IMR-90 (cell line): ENCODE data around the gene GNL2. TPM values are rescaled to one million over a fixed set of nuclear protein-coding genes. Genes with fewer than 3 reads are reported as not detected.
A peak's percentile ranks its signal among the peaks of the same experiment; 100 is the strongest.

Source experiments
- ATAC-seq: fragments of 200-7000 bp; cut with Tn5 transposase; 2 replicates; pipeline ENCODE4 v1.9.1; 2020; ENCODE audit warnings: low read depth, mild to moderate bottlenecking, moderate library complexity
- BruUV-seq: library from RNA; stranded (reverse); fragments of 400-500 nt; replicated peaks from 2 replicates; lab custom pipeline; 2021; lab: Mats Ljungman, UMichigan
- CTCF ChIA-PET: fragments of 300-600 bp; formaldehyde crosslinking; extraction: SDS; loops from one replicate; lab custom pipeline; 2021; ENCODE audit warnings: antibody characterized with exemption; lab: Yijun Ruan, JAX
- POLR2A ChIA-PET: fragments of 300-600 bp; sonication (Branson Sonifier 250); formaldehyde crosslinking; loops from one replicate; lab custom pipeline; 2022; ENCODE audit warnings: antibody characterized with exemption; ENCODE audit not compliant: unreplicated experiment; lab: Charles Lee
- DNase-seq: peaks from one replicate; pipeline ENCODE4 v3.0.0; 2013
- H2AFZ ChIP-seq: replicated peaks from 2 replicates; pipeline ENCODE3; 2013; ENCODE audit warnings: low read length, mild to moderate bottlenecking; ENCODE audit not compliant: poor library complexity
- H2AK5ac ChIP-seq: 2 replicates; pipeline ENCODE4 v1.6.1; 2013; ENCODE audit warnings: low read depth, low read length, inconsistent platforms
- H2AK9ac ChIP-seq: replicated peaks from 2 replicates; pipeline ENCODE3; 2013; ENCODE audit warnings: mild to moderate bottlenecking, low read depth, low read length, moderate library complexity; ENCODE audit not compliant: poor library complexity
- H2BK120ac ChIP-seq: 2 replicates; pipeline ENCODE4 v1.6.1; 2013; ENCODE audit warnings: low read depth, low read length, inconsistent platforms
- H2BK15ac ChIP-seq: 3 replicates; pipeline ENCODE4 v1.6.1; 2013; ENCODE audit warnings: low read depth, low read length, inconsistent platforms
- H2BK20ac ChIP-seq: 2 replicates; pipeline ENCODE4 v1.6.1; 2013; ENCODE audit warnings: low read depth, mild to moderate bottlenecking, inconsistent platforms, low read length, moderate library complexity
- H2BK5ac ChIP-seq: 2 replicates; pipeline ENCODE4 v1.6.1; 2013; ENCODE audit warnings: mild to moderate bottlenecking, low read depth, low read length, inconsistent platforms; ENCODE audit not compliant: poor library complexity, severe bottlenecking
- H3K14ac ChIP-seq: replicated peaks from 2 replicates; pipeline ENCODE4 v1.6.1; 2013; ENCODE audit warnings: low read depth, low read length, inconsistent platforms
- H3K18ac ChIP-seq: 2 replicates; pipeline ENCODE4 v1.6.1; 2013; ENCODE audit warnings: low read depth, low read length, control low read depth
- H3K23ac ChIP-seq: 2 replicates; pipeline ENCODE4 v1.6.1; 2013; ENCODE audit warnings: low read depth, low read length, inconsistent platforms
- H3K27ac ChIP-seq: 2 replicates; pipeline ENCODE4 v1.5.1; 2013; ENCODE audit warnings: mild to moderate bottlenecking, control low read depth, low read length; ENCODE audit not compliant: insufficient read depth
- H3K27me3 ChIP-seq: 2 replicates; pipeline ENCODE4 v1.6.1; 2013; ENCODE audit warnings: low read length; ENCODE audit not compliant: control insufficient read depth, insufficient read depth
- H3K36me3 ChIP-seq: 2 replicates; pipeline ENCODE4 v1.6.1; 2013; ENCODE audit warnings: low read length, mixed read lengths; ENCODE audit not compliant: control insufficient read depth, insufficient read depth
- H3K4ac ChIP-seq: 2 replicates; pipeline ENCODE4 v1.6.1; 2013; ENCODE audit warnings: low read depth, low read length, inconsistent platforms
- H3K4me1 ChIP-seq: 2 replicates; pipeline ENCODE4 v1.6.1; 2013; ENCODE audit warnings: low read length, mixed read lengths; ENCODE audit not compliant: control insufficient read depth, insufficient read depth
- H3K4me2 ChIP-seq: 2 replicates; pipeline ENCODE4 v1.6.1; 2013; ENCODE audit warnings: low read depth, mild to moderate bottlenecking, control low read depth, low read length, moderate library complexity
- H3K4me3 ChIP-seq: 2 replicates; pipeline ENCODE4 v1.5.1; 2013; ENCODE audit warnings: low read depth, mild to moderate bottlenecking, control low read depth, low read length, moderate library complexity; ENCODE audit not compliant: insufficient read depth
- H3K56ac ChIP-seq: 2 replicates; pipeline ENCODE4 v1.6.1; 2013; ENCODE audit warnings: low read length, inconsistent platforms; ENCODE audit not compliant: insufficient read depth; ENCODE audit errors: extremely low read depth
- H3K79me1 ChIP-seq, 2 experiments: 2 replicates each; pipeline ENCODE4 v1.6.1; 2013; ENCODE audit warnings: low read length in 2 of 2, inconsistent platforms in 1 of 2, low read depth in 1 of 2
- H3K9ac ChIP-seq: 2 replicates; pipeline ENCODE4 v1.6.1; 2013; ENCODE audit warnings: low read depth, low read length, control low read depth
- H3K9me1 ChIP-seq: 2 replicates; pipeline ENCODE4 v1.6.1; 2013; ENCODE audit warnings: low read length, inconsistent platforms; ENCODE audit not compliant: insufficient read depth
- H3K9me3 ChIP-seq: 2 replicates; pipeline ENCODE4 v1.6.1; 2013; ENCODE audit warnings: low read length; ENCODE audit not compliant: control insufficient read depth, insufficient read depth
- H4K20me1 ChIP-seq: 2 replicates; pipeline ENCODE4 v1.6.1; 2013; ENCODE audit warnings: low read length, inconsistent platforms; ENCODE audit not compliant: insufficient read depth
- H4K5ac ChIP-seq: 2 replicates; pipeline ENCODE4 v1.6.1; 2013; ENCODE audit warnings: mild to moderate bottlenecking, low read depth, low read length, control low read depth
- H4K8ac ChIP-seq, 2 experiments: 2 replicates each; pipeline ENCODE4 v1.6.1; 2013; ENCODE audit warnings: low read depth in 2 of 2, low read length in 2 of 2, control low read depth in 1 of 2, inconsistent platforms in 1 of 2
- H4K91ac ChIP-seq: 2 replicates; pipeline ENCODE4 v1.6.1; 2013; ENCODE audit warnings: low read depth, low read length, inconsistent platforms; ENCODE audit not compliant: insufficient read depth
- BHLHE40 ChIP-seq: fragments of 150-350 bp; IDR thresholded peaks from 2 replicates; pipeline ENCODE4 v1.6.1; 2016; ENCODE audit warnings: mild to moderate bottlenecking, low read depth, low read length
- CEBPB ChIP-seq: IDR thresholded peaks from 2 replicates; pipeline ENCODE4 v1.6.1; 2012; ENCODE audit warnings: low read depth, low read length, improper control_type of control experiment
- CHD1 ChIP-seq: IDR thresholded peaks from 2 replicates; pipeline ENCODE4 v1.6.1; 2012; ENCODE audit warnings: low read depth, low read length, improper control_type of control experiment
- CTCF ChIP-seq: conservative IDR thresholded peaks from 2 replicates; pipeline ENCODE4 v1.5.1; 2012; ENCODE audit warnings: mild to moderate bottlenecking, low read depth, low read length, improper control_type of control experiment
- ELK1 ChIP-seq: fragments of 150-350 bp; IDR thresholded peaks from 2 replicates; pipeline ENCODE4 v1.6.1; 2016; ENCODE audit warnings: low read depth, mild to moderate bottlenecking, low read length, moderate library complexity, borderline replicate concordance
- FOS ChIP-seq: fragments of 150-350 bp; IDR thresholded peaks from 2 replicates; pipeline ENCODE4 v1.6.1; 2016; ENCODE audit warnings: low read depth, low read length
- MAFK ChIP-seq: IDR thresholded peaks from 2 replicates; pipeline ENCODE4 v1.6.1; 2012; ENCODE audit warnings: low read depth, low read length, improper control_type of control experiment
- MAZ ChIP-seq: IDR thresholded peaks from 2 replicates; pipeline ENCODE4 v1.6.1; 2012; ENCODE audit warnings: low read depth, mild to moderate bottlenecking, low read length, improper control_type of control experiment, moderate library complexity, borderline replicate concordance
- MXI1 ChIP-seq: IDR thresholded peaks from 2 replicates; pipeline ENCODE4 v1.6.1; 2012; ENCODE audit warnings: low read depth, mild to moderate bottlenecking, low read length, moderate library complexity, borderline replicate concordance
- NFE2L2 ChIP-seq: fragments of 150-350 bp; IDR thresholded peaks from 2 replicates; pipeline ENCODE4 v1.6.1; 2016; ENCODE audit warnings: low read depth, mild to moderate bottlenecking, low read length
- POLR2A ChIP-seq: IDR thresholded peaks from 2 replicates; pipeline ENCODE4 v1.6.1; 2012; ENCODE audit warnings: mild to moderate bottlenecking, low read depth, low read length
- RAD21 ChIP-seq: IDR thresholded peaks from 2 replicates; pipeline ENCODE4 v1.6.1; 2012; ENCODE audit warnings: low read length, improper control_type of control experiment
- RCOR1 ChIP-seq: IDR thresholded peaks from 2 replicates; pipeline ENCODE4 v1.6.1; 2012; ENCODE audit warnings: mild to moderate bottlenecking, low read length, improper control_type of control experiment; ENCODE audit not compliant: insufficient replicate concordance
- RFX5 ChIP-seq: IDR thresholded peaks from 2 replicates; pipeline ENCODE4 v1.8.0; 2012; ENCODE audit warnings: low read depth, mild to moderate bottlenecking, low read length, moderate library complexity
- SMC3 ChIP-seq: fragments of 150-350 bp; IDR thresholded peaks from 2 replicates; pipeline ENCODE4 v1.6.1; 2016; ENCODE audit warnings: low read depth, mild to moderate bottlenecking, antibody characterized with exemption, low read length, moderate library complexity
- USF2 ChIP-seq: fragments of 150-350 bp; IDR thresholded peaks from 2 replicates; pipeline ENCODE4 v1.6.1; 2017; ENCODE audit warnings: mild to moderate bottlenecking, antibody characterized with exemption, low read length, low read depth
- WGBS, 2 experiments: methylation state at CpG; one replicate each; pipeline versions ENCODE4 v1.1.5 to v1.1.7; 2013; ENCODE audit warnings: missing lambda C conversion rate in 2 of 2; ENCODE audit not compliant: insufficient read length in 1 of 2; ENCODE audit errors: extremely low coverage in 2 of 2; 5-methylcytosine and 5-hydroxymethylcytosine counted together
- dilution Hi-C: fragments of 300-500 bp; cut with HindIII; formaldehyde crosslinking; loops from one replicate; pipeline ENCODE4 v1.14.3; 2018; ENCODE audit warnings: low sequenced_read_pairs; ENCODE audit not compliant: unreplicated experiment
- in situ Hi-C: fragments of 300-500 bp; cut with MboI; formaldehyde crosslinking; loops from 3 replicates; pipeline ENCODE4 v1.14.3; 2019; ENCODE audit warnings: low sequenced_read_pairs, inconsistent platforms, mixed read lengths
- intact Hi-C: fragments of 100-400 bp; cut with micrococcal nuclease; formaldehyde crosslinking; loops from 2 replicates; pipeline ENCODE4 v1.10.0; 2022
- polyA plus RNA-seq, 3 experiments: library from polyadenylated mRNA; depleted of rRNA; stranded (reverse); fragments of >200 nt; gene quantifications; 2 replicates each; pipeline ENCODE4 v1.2.3, GENCODE V29; 2012; ENCODE audit warnings: low replicate concordance in 1 of 3
- total RNA-seq: library from RNA; depleted of rRNA; stranded (reverse); fragments of >200 nt; gene quantifications from 2 replicates; pipeline ENCODE4 v1.2.3, GENCODE V29; 2012

Gene GNL2
- total and polyA plus RNA-seq, 2 of the 4 experiments (the other 2 are of a cell fraction), result 42.9 to 77.4 TPM

GRCh38 chr1:37593726-37594125 lies 2.0 kb downstream of the GNL2 start:
- in situ Hi-C loops, result loop anchor here (25.0 kb wide), 1 partner anchor 419 kb away; the partner anchor contains the start of genes FHL3 and UTP11
- H3K27me3 ChIP-seq, result no peaks in the 10 kb centered on the region
- TF ChIP-seq ELK1 (no peak), MAFK (no peak), CTCF (no peak), MXI1 (no peak), SMC3 (no peak), MAZ (no peak), RFX5 (no peak), NFE2L2 (no peak), FOS (no peak), RCOR1 (no peak), POLR2A (no peak), RAD21 (no peak), CEBPB (no peak), CHD1 (no peak), BHLHE40 (no peak), USF2 (no peak)
- no CpG with 5 or more reads among the region's 6 CpGs for whole genome bisulfite sequencing, 2 experiments
- no peak overlapping the region for H3K56ac ChIP-seq
- BruUV-seq, result no TSS peak
- no peak overlapping the region for H3K9ac ChIP-seq
- H3K4ac ChIP-seq, result no peak overlapping the region
- CTCF ChIA-PET, result interaction anchor here (1.0 kb wide), 1 partner anchor 9 kb away, joined by 4 read pairs; no protein-coding TSS in a partner anchor
- no peak overlapping the region for H3K27ac ChIP-seq
- H3K79me1 ChIP-seq, result peaks cover 3 to 41% of the 10 kb centered on the region in 2 experiments
- no peak overlapping the region for H3K23ac ChIP-seq
- H4K91ac ChIP-seq, result no peak overlapping the region
- no peaks in the 10 kb centered on the region for H3K9me3 ChIP-seq
- H2AFZ ChIP-seq, result no peak overlapping the region
- H2AK9ac ChIP-seq, result no peak overlapping the region
- intact Hi-C loops, result no loop called here
- H3K18ac ChIP-seq, result no peak overlapping the region
- H3K14ac ChIP-seq, result no peak overlapping the region
- H3K4me3 ChIP-seq, result no peak overlapping the region
- no peak overlapping the region for H2AK5ac ChIP-seq
- no peak overlapping the region for H4K5ac ChIP-seq
- no peak overlapping the region for H2BK120ac ChIP-seq
- peaks cover 3% of the 10 kb centered on the region; the same call in 1 of the 2 replicates for H3K4me1 ChIP-seq
- H2BK15ac ChIP-seq, result no peak overlapping the region
- DNase-seq, result no peak
- H4K20me1 ChIP-seq, result peaks cover 7% of the 10 kb centered on the region; the same call in 1 of the 2 replicates
- H3K4me2 ChIP-seq, result peak overlapping the region; percentile 54; the same call in 1 of the 2 replicates
- H2BK5ac ChIP-seq, result no peak overlapping the region
- no peaks in the 10 kb centered on the region for H3K9me1 ChIP-seq
- no peak for ATAC-seq
- POLR2A ChIA-PET, result no interaction called here
- H3K36me3 ChIP-seq, result peaks cover 11% of the 10 kb centered on the region
- dilution Hi-C loops, result no loop called here
- no peak overlapping the region for H2BK20ac ChIP-seq
- H4K8ac ChIP-seq, result no peak overlapping the region
